GM21526 (cell line): Measurements from ENCODE around the gene LHX2.

Source experiments
- ATAC-seq: cut with Tn5 transposase; IDR thresholded peaks from one replicate; pipeline ENCODE4 v1.9.1; 2021; ENCODE audit warnings: moderate library complexity; ENCODE audit not compliant: unreplicated experiment, low FRiP score

Gene LHX2

GRCh38 chr9:124012368-124013301, 1.1 kb downstream of the LHX2 start:
- ATAC-seq = peak; percentile 30

DNA sequence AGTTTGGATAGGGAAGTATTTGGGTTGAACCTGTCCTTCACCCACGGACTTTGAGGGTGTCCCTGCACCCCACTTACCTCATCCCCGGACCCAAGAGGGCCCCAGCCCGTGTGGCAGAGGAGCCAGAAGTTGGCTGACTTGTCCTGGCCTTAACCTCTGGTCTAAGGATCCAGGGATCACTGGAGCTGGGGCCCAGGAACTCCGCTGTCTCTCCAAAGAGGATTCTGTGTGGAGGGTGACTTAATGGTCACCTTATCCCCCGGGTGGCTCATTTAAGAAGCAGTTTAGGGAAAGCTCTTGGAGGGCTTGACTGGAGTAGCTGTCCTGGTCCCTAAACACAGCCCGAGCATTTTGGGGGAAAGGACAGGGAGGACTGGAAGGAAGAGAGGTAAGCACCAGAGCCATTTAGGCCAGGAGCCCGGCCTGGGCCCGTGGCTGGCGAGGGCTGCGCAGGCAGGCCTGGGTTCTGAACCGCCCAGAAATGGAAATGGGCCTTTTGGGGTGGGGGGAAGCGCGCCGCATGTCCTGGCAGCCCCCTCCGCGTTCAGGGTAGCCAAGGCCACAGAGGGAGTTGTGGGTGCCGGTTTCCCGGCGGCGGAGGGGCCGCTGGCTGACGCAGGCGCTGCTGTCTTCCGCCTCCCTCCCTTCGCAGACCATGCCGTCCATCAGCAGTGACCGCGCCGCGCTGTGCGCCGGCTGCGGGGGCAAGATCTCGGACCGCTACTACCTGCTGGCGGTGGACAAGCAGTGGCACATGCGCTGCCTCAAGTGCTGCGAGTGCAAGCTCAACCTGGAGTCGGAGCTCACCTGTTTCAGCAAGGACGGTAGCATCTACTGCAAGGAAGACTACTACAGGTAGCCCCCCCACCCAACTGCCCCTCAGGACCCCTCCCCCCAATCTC, 2.0 kb downstream of the LHX2 start:
- ATAC-seq = no peak

GRCh38 chr9:124014211-124014955, 2.8 kb downstream of the LHX2 start:
- no peak for ATAC-seq

DNA sequence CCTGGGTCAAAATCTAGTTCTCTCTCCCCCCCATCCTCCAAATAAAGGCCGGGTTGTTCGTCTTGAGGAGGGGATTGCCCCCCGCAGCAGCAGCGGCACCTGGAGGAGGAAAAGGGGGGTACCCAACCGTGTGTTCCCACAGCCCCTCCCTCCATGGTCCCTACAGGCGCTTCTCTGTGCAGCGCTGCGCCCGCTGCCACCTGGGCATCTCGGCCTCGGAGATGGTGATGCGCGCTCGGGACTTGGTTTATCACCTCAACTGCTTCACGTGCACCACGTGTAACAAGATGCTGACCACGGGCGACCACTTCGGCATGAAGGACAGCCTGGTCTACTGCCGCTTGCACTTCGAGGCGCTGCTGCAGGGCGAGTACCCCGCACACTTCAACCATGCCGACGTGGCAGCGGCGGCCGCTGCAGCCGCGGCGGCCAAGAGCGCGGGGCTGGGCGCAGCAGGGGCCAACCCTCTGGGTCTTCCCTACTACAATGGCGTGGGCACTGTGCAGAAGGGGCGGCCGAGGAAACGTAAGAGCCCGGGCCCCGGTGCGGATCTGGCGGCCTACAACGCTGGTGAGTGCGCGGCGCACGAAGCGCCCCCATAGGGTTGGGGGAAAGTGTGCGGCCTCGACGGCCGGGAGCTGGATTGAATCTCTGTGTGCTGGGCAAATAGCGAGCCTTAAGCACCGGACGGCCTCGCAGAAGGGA, 3.5 kb downstream of the LHX2 start:
- no peak for ATAC-seq

- ATAC-seq = no peak
Observed at GRCh38 chr9:124015661-124016131, 4.1 kb downstream of the LHX2 start.

GRCh38 chr9:124016175-124017050, 4.8 kb downstream of the LHX2 start:
- ATAC-seq = no peak

DNA sequence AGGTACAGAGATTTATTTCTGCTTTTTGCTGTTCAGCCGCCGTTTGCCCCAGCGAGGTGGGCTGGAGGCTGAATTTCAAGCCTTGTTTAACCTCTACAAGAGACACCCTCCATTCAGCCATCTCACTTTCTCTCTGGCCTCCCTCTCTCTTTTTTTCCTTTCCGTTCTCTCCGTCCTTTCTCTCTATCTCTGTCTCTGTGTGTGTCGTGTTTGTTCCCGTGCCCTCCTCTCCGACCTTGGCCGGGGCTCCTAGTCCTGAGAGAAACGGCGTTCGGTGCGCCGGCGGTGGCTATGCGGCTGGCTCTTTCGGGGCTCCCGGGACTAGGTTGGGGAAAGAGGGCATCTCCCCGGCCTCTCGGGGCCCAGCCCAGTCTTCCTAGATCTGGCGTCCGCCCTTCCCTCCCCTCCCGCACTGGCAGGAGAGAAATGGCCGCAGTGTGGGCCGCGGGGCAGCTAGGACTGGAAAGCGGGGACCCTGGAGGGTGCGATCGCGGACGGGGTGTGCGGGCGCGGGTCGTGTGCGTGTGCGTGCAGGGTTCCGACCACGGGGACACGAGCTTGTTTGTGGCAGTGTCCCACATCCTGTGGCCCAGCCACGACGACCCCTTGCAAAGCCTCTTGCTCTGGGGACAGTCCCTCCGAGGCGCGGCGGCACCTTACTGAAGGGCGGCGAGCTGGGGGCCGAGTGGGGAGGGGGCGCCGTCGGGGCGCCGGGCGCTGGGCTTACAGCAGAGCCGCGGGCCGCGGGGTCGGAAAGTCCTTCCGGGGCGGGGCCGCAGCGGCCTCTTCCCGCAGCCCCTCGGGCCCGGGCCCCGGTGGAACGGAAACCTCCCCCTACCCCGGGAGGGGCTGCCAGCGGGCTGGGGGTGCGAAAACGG, 5.7 kb downstream of the LHX2 start:
- no peak for ATAC-seq

- ATAC-seq = no peak
Observed at GRCh38 chr9:124017929-124018729, 6.6 kb downstream of the LHX2 start.

DNA sequence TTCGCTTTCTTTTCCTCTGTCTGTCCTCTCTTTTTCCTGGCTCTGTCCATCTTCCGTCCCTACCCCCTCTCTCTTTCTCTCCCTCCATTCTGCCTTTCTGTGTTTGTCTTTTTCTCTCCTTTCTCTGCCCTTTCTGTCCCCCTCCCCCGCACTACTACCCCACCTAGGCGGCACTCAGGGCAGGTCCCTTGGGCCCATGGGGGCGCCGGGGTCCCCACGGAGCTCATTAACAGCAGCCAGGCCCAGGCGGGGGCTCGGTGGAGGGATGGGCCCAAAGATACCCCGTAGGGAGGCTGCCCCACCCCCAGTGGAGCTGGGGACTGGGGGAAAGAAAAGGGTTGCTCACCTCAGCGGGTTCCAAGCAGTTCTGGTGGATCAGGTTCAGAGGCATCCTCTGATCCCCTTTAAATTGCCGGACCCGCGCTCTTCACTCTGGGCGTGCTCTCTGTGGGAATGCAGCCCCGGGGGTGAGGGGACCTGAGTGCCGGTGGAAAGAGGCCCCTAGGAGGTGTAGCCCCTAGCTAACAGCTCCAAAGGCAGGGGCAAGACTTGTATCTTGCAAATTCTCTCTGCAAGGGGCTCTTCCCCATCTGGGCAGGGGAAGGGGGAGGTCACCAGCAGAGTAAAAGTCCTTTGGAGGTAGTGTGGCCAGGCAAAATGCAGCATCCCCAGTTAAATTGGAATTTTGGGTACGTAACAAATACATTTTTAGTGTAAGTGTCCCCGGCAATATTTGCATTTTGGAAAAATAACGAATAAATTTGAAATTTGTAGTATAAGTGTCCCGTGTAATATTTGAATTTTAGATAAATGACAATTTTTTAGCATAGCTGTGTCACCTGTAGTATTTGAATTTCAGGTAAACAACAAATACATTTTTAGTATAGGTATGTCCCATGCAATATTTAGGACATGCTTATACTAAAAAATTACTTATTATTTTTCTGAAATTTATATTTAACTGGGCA, 7.4 kb downstream of the LHX2 start:
- ATAC-seq = no peak

DNA sequence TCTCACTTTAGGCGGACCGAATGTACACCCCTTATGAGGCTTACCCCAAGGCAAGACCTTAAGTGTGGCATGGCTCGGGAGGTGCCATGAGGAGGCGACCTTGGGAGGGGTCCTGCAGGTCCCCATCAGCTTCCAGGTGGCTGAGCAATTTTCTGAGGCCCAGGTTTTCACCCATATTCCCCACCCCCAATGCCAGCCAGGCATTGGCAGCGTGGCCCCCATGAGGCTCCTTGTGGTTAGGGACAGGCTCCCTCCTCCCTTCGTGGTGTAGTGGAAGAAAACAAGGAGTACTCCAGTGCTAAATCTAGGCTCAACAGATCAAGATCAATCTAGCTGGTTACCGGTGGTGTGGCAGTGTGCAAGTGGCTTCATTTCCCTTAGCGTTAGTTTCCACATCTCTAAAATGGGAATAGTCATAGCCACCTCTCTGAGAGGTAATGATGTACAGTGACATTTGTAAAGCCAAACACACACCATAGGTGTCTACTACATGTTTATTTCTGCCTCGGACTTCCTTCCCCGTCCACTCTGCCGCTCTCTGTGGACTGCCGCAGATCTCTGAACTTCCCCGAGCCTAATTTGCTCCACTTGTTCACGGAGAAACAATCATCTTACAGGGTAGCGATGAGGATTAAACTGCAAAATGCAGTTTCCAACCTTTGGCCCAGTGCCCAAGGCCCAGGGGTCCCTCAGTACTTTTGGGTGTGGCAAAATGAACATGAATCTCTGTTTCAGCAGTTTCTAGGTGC, 8.4 kb downstream of the LHX2 start:
- ATAC-seq = no peak

GRCh38 chr9:124020520-124021384, 9.2 kb downstream of the LHX2 start:
- ATAC-seq = no peak

DNA sequence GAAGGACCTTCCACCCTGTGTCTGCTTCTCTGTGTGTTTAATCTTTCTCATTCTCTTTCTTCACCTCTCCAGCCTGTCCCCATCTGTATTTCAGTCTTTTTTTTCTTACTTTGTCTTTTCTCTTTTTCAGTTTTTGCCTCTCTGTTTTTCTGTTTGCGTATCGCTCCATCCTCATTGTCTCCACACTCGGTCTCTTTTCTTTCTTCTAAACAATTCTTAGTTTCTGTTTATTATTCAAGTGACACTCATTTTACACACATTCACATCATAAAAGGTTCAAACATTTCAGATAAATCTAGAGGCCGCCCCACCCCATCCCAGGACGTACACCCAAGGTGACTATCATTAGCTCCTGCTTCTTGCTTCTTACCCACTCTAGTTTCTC, 9.8 kb downstream of the LHX2 start:
- ATAC-seq = no peak

DNA sequence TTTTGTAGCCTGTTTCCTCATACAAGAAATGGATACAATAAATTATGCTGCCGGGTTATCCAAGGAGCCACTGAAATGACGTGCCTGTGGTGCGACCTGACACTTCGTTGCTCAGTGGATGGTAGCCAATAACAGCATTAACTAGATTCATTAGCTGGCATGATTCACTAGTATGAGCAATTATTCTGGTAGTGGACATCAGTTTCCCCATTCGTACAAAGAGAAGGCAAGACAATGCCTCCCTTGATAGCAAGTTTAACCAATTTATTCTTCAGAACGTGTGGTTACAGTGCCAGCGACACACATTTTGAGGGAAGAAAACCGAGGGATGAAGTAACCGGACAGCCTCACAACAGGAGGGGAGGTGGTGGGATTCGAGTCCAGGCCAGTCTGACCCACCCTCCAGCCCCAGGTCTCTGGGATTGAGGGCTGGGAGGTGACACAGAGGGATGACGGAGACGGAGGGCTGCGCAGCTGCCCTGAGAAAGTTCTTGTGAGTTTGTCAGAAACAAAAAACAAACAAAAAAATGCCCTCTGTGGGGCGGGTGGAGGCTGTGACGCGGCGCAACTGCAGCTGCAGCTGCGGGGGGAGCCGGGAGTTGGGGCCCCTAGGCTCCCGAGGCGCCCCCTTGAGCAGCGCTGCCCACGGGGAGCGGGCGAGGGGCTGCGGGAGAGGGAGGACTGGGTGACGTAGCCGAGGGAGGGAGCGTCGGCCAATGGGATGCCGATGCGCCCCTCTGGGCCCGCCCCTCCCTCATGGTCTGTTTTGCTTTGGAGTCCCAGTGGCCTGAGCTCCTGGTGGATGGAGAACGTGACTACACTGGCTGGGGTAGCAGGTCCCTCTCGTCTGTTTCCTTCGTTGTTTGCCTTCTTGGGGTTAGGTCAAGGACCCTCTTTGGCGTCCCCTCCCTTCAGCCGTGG, 10.9 kb downstream of the LHX2 start:
- ATAC-seq = no peak
